GM06990 (cell line): ENCODE results near the gene DYSF.

ENCODE experiments used
- DNase-seq: peaks from one replicate; pipeline ENCODE4 v3.0.0-alpha.2; 2011; ENCODE audit not compliant: insufficient read length; ENCODE audit errors: extremely low read depth
- H3K27me3 ChIP-seq: replicated peaks from 2 replicates; pipeline ENCODE4 v1.6.0; 2011; ENCODE audit warnings: low read length; ENCODE audit not compliant: control insufficient read depth, insufficient read depth
- H3K36me3 ChIP-seq: 2 replicates; pipeline ENCODE4 v1.5.1; 2011; ENCODE audit warnings: low read length; ENCODE audit not compliant: control insufficient read depth, insufficient read depth
- H3K4me3 ChIP-seq: replicated peaks from 2 replicates; pipeline ENCODE4 v1.5.1; 2011; ENCODE audit warnings: low read depth, mild to moderate bottlenecking, control low read depth, low read length
- TF ChIP-seq, protein P1 (sequence below): IDR thresholded peaks from 2 replicates; pipeline ENCODE4 v1.5.1; 2011; ENCODE audit warnings: low read length, control low read depth, mild to moderate bottlenecking, inconsistent platforms; ENCODE audit not compliant: insufficient read depth, poor library complexity, severe bottlenecking

Gene DYSF

DNA sequence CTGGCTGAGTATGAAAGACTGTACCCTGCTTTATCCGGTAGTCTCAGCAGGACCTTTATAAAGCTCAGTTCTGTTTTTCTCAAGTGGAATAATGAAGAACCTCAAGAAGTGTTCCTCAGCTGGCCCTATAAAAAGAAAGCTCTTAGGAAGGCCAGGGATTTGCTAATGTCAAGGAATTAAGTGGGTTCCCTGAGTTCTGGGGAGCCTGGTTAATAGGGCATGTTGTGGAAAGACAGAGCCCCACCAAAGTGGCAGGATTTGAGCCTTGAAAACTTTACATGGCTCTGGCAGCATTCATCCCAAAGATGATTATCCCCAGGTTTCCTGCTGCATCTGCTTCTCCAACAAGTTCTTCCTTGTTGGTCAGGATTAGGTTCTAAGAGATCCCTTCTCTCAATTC, 6.9 kb upstream of the DYSF start:
- TF ChIP-seq, protein P1, sequence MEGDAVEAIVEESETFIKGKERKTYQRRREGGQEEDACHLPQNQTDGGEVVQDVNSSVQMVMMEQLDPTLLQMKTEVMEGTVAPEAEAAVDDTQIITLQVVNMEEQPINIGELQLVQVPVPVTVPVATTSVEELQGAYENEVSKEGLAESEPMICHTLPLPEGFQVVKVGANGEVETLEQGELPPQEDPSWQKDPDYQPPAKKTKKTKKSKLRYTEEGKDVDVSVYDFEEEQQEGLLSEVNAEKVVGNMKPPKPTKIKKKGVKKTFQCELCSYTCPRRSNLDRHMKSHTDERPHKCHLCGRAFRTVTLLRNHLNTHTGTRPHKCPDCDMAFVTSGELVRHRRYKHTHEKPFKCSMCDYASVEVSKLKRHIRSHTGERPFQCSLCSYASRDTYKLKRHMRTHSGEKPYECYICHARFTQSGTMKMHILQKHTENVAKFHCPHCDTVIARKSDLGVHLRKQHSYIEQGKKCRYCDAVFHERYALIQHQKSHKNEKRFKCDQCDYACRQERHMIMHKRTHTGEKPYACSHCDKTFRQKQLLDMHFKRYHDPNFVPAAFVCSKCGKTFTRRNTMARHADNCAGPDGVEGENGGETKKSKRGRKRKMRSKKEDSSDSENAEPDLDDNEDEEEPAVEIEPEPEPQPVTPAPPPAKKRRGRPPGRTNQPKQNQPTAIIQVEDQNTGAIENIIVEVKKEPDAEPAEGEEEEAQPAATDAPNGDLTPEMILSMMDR, result no peak
- Histone ChIP-seq H3K27me3 (no peaks in the 10 kb centered on the region), H3K36me3 (no peaks in the 10 kb centered on the region; the same call in 1 of the 2 replicates), H3K4me3 (no peak overlapping the region)
- DNase-seq, result no peak

DNA sequence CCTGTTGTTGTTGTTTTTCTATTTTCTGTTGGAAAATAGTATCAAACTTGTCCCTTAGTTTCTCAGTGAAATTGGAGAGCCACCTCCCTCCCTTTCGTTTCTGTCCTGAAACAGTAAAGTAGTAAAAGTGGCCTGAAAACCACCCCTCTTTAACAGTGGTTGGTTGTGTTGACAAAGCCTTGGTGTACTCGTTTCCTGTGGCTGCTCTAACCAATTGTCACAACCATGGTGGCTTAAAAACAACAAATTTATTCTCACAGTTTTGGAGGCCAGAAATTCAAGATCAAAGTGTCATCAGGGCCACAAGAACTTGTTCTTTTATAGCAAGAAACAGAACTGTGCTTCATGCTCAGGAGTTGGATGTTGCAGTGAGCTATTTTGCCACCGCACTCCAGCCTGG, 4.0 kb upstream of the DYSF start:
- H3K27me3 ChIP-seq, result no peaks in the 10 kb centered on the region; the same call in 1 of the 2 replicates
- DNase-seq, result no peak
- TF ChIP-seq, protein P1, result no peak
- H3K4me3 ChIP-seq, result no peak overlapping the region
- H3K36me3 ChIP-seq, result no peaks in the 10 kb centered on the region

DNA sequence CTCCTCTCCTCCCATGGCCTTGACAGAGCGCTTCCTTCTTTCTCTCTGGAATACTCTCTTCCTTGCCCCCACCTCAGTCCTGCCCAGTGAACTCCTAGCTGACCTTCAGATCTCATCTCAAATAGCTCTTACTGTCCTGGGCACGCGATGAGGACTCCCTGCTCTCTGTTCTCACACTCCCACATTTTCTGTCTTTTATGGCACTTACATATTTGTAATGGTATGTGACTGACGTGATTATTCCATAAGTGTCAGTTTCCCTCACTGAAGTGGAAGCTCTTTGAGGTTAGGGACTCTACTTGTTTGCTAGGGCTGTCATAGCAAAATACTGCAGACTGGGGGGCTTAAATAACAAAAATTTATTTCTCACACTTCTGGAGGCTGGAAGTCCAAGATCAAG, 1.7 kb upstream of the DYSF start:
- H3K27me3 ChIP-seq, result no peaks in the 10 kb centered on the region; the same call in 1 of the 2 replicates
- DNase-seq, result no peak
- H3K4me3 ChIP-seq, result no peak overlapping the region
- TF ChIP-seq, protein P1, result no peak
- no peaks in the 10 kb centered on the region for H3K36me3 ChIP-seq

DNA sequence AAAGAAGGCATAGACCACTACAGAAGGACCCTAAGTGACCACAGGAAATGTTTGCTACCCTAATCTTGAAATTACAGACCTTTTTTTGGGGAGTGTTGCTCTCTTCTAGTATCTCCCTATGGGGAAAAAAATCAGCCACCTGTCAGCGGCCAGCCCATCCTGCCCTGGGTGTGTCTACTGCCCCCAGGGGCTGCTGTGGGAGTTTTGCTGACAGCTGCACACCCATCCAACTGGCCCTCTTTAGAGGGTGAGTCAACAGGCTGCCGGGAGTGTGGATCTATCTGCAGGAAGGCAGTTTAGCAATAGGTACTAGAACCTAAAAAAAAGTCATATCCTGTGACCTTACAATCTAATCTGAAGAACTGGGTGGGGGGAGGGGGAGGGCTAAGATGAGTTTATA, 796 bp upstream of the DYSF start:
- TF ChIP-seq, protein P1, result peak; percentile 13
- Histone ChIP-seq H3K36me3 (no peaks in the 10 kb centered on the region), H3K4me3 (no peak overlapping the region), H3K27me3 (no peaks in the 10 kb centered on the region; the same call in 1 of the 2 replicates)
- no peak for DNase-seq

DNA sequence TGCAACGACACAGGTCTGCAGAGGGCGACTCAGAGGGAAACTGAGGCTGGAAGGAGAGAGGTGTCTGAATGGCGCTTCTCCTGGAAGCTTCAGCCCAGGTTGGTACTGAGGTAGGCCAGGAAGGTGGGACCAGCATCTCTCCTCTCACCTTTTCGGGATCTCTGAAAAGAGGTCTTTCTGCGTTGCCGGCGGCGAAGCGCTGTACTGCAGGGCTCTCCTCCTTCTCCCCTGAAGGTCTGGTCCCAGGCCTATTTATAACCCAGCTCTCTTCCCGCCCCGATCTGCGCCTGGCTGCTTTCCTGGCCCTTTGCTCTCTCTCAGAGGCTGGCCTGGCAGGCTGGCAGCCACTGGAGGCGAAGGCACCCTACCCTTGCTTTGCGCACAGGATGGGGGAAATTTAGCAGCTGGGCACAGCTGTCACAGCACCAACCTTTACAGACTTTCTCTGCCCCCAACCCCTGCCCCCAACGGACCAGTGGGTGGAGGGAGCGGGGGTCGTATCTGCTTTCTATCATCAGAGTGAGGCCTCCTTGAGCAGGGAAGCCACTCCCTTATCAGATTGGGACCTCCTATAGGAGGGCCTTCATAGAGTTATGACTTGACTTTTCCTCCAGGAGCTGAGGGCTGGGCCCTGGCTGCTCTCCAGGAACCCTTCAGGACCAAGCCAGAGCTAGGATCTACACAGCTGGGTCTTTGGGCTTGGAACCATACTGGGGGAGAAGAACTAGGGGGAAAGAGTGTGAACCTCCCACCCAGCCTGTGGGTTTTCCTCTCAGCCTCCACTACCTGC, 1.1 kb downstream of the DYSF start:
- Histone ChIP-seq H3K4me3 (no peak overlapping the region), H3K36me3 (no peaks in the 10 kb centered on the region), H3K27me3 (no peaks in the 10 kb centered on the region; the same call in 1 of the 2 replicates)
- DNase-seq, result no peak
- TF ChIP-seq, protein P1, result no peak
